Activated naive CD4-positive, alpha-beta T cell treated with anti-CD3 and anti-CD28 coated beads, Interleukin-2, amount 50 U/mL, for 72 hours (primary cell): Measurements from ENCODE around the gene FAM89B. TPM values are rescaled to one million over a fixed set of nuclear protein-coding genes. Genes with fewer than 3 reads are reported as not detected.
"Not testable (repeated sequence)": the region's sequence is repeated elsewhere in the genome, so short reads cannot be mapped to it uniquely, and the experiment has no call there.

ENCODE experiments used
- ATAC-seq, 2 donors: fragments of 150-1000 bp; cut with Tn5 transposase; 2 replicates each; pipeline ENCODE4 v1.10.0; 2021; ENCODE audit warnings: mild to moderate bottlenecking in 2 of 2, moderate library complexity in 2 of 2
- DNase-seq, 2 donors: peaks; one replicate each; pipeline ENCODE4 v3.0.0; 2021 to 2022; ENCODE audit warnings: low spot score in 2 of 2
- H3K27ac Mint-ChIP-seq, 2 donors: one replicate each; pipeline ENCODE4 v1.8.0; 2022; ENCODE audit warnings: mild to moderate bottlenecking in 2 of 2, mixed read lengths in 2 of 2
- H3K36me3 Mint-ChIP-seq, 2 donors: one replicate each; pipeline ENCODE4 v1.8.0; 2022; ENCODE audit warnings: mixed read lengths in 2 of 2
- H3K9me3 Mint-ChIP-seq, 2 donors: one replicate each; pipeline ENCODE4 v1.8.0; 2022; ENCODE audit warnings: mixed read lengths in 2 of 2
- total RNA-seq, 2 donors: library from RNA; stranded (reverse); gene quantifications; one replicate each; pipeline ENCODE4 v1.2.3, GENCODE V29; 2022

FAM89B gene
- total RNA-seq, 2 donors from 2014 or later: 32.6 to 47.1 TPM

GRCh38 chr11:65560555-65561418, 11.6 kb upstream of the FAM89B start:
- ATAC-seq: no peak
- H3K36me3 Mint-ChIP-seq: no peaks in the 10 kb centered on the region
- peak overlapping the region in 1 of 2 donors; percentile 38 for H3K27ac Mint-ChIP-seq
- H3K9me3 Mint-ChIP-seq: no peaks in the 10 kb centered on the region
- DNase-seq: no peak

- ATAC-seq (no peak), DNase-seq (no peak)
- no peak overlapping the region for H3K27ac Mint-ChIP-seq
- no peaks in the 10 kb centered on the region for H3K36me3 Mint-ChIP-seq
- H3K9me3 Mint-ChIP-seq: no peaks in the 10 kb centered on the region
These were observed 10.3 kb upstream of the FAM89B start for GRCh38 chr11:65562020-65562419.

- Mint-ChIP-seq H3K9me3 (no peaks in the 10 kb centered on the region), H3K27ac (peak overlapping the region in 1 of 2 donors; percentile 16), H3K36me3 (no peaks in the 10 kb centered on the region)
- ATAC-seq (no peak), DNase-seq (no peak)
These were observed 9.6 kb upstream of the FAM89B start for GRCh38 chr11:65562788-65563187.

GRCh38 chr11:65563601-65564000, 8.7 kb upstream of the FAM89B start:
- Mint-ChIP-seq H3K36me3 (no peaks in the 10 kb centered on the region), H3K27ac (peak overlapping the region in 1 of 2 donors; percentile 16)

GRCh38 chr11:65564879-65565559, 7.3 kb upstream of the FAM89B start:
- not testable (repeated sequence) for H3K9me3 Mint-ChIP-seq, H3K36me3 Mint-ChIP-seq, DNase-seq
- peak in 1 of 2 donors; percentile 13 for ATAC-seq
- H3K27ac Mint-ChIP-seq: peak overlapping the region; percentile 89 to 97

More at GRCh38 chr11:65563601-65564000, 8.7 kb upstream of the FAM89B start:
- no peak for ATAC-seq
- no peaks in the 10 kb centered on the region for H3K9me3 Mint-ChIP-seq
- no peak for DNase-seq

GRCh38 chr11:65565624-65566453, 6.5 kb upstream of the FAM89B start:
- H3K36me3 Mint-ChIP-seq: peaks cover 14 to 16% of the 10 kb centered on the region in 2 donors
- H3K9me3 Mint-ChIP-seq: no peaks in the 10 kb centered on the region
- no peak for DNase-seq
- peak in 1 of 2 donors; percentile 9 for ATAC-seq
- H3K27ac Mint-ChIP-seq: peak overlapping the region; percentile 89 to 97

- DNase-seq (no peak), ATAC-seq (peak; percentile 23 to 27)
- Mint-ChIP-seq H3K27ac (peak overlapping the region; percentile 96), H3K36me3 (peaks cover 20 to 31% of the 10 kb centered on the region in 2 donors), H3K9me3 (no peaks in the 10 kb centered on the region)
These were observed 3.0 kb upstream of the FAM89B start for GRCh38 chr11:65569164-65569972.

GRCh38 chr11:65569973-65570918, 2.1 kb upstream of the FAM89B start, which contains the start of gene ZNRD2:
Gene ZNRD2 (plus strand): TSS chr11:65570477. CDS start chr11:65570492, 15 bp downstream.
- Mint-ChIP-seq H3K36me3 (peaks cover 20 to 31% of the 10 kb centered on the region in 2 donors), H3K9me3 (no peaks in the 10 kb centered on the region), H3K27ac (peak within 1 kb of the TSS; percentile 96)
- DNase-seq (peak; percentile 99), ATAC-seq (peak; percentile 80)

GRCh38 chr11:65571420-65571819, 918 bp upstream of the FAM89B start:
- ATAC-seq (no peak), DNase-seq (no peak)
- Mint-ChIP-seq H3K36me3 (peaks cover 21 to 31% of the 10 kb centered on the region in 2 donors), H3K27ac (peak overlapping the region; percentile 66 to 68), H3K9me3 (no peaks in the 10 kb centered on the region)

- Mint-ChIP-seq H3K27ac (peak overlapping the region; percentile 66 to 97), H3K36me3 (peaks cover 25 to 31% of the 10 kb centered on the region in 2 donors), H3K9me3 (no peaks in the 10 kb centered on the region)
- ATAC-seq (no peak), DNase-seq (no peak)
These were observed 398 bp upstream of the FAM89B start for GRCh38 chr11:65571940-65572339.

- ATAC-seq (no peak), DNase-seq (no peak)
- Mint-ChIP-seq H3K27ac (peak overlapping the region; percentile 87 to 93), H3K9me3 (no peaks in the 10 kb centered on the region), H3K36me3 (peaks cover 34 to 36% of the 10 kb centered on the region in 2 donors)
These were observed 1.2 kb downstream of the FAM89B start for GRCh38 chr11:65573391-65574079.

GRCh38 chr11:65574109-65574810, 1.9 kb downstream of the FAM89B start:
- Mint-ChIP-seq H3K9me3 (no peaks in the 10 kb centered on the region), H3K27ac (peak overlapping the region; percentile 92 to 93), H3K36me3 (peaks cover 31 to 32% of the 10 kb centered on the region in 2 donors)
- DNase-seq (peak; percentile 91 to 97), ATAC-seq (peak; percentile 30 to 54)

- no peaks in the 10 kb centered on the region for H3K9me3 Mint-ChIP-seq
- DNase-seq (peak in 1 of 2 donors; percentile 42), ATAC-seq (peak in 1 of 2 donors; percentile 8)
- H3K36me3 Mint-ChIP-seq: peaks cover 30 to 31% of the 10 kb centered on the region in 2 donors
- H3K27ac Mint-ChIP-seq: peak overlapping the region; percentile 92 to 93
These were observed 2.7 kb downstream of the FAM89B start for GRCh38 chr11:65574811-65575567.
